HG03571 (cell line): ENCODE results near the gene OBI1.

Experiments used
- ATAC-seq: cut with Tn5 transposase; IDR thresholded peaks from one replicate; pipeline ENCODE4 v1.9.1; 2021; ENCODE audit not compliant: unreplicated experiment

The OBI1 gene, protein sequence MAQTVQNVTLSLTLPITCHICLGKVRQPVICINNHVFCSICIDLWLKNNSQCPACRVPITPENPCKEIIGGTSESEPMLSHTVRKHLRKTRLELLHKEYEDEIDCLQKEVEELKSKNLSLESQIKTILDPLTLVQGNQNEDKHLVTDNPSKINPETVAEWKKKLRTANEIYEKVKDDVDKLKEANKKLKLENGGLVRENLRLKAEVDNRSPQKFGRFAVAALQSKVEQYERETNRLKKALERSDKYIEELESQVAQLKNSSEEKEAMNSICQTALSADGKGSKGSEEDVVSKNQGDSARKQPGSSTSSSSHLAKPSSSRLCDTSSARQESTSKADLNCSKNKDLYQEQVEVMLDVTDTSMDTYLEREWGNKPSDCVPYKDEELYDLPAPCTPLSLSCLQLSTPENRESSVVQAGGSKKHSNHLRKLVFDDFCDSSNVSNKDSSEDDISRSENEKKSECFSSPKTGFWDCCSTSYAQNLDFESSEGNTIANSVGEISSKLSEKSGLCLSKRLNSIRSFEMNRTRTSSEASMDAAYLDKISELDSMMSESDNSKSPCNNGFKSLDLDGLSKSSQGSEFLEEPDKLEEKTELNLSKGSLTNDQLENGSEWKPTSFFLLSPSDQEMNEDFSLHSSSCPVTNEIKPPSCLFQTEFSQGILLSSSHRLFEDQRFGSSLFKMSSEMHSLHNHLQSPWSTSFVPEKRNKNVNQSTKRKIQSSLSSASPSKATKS

DNA sequence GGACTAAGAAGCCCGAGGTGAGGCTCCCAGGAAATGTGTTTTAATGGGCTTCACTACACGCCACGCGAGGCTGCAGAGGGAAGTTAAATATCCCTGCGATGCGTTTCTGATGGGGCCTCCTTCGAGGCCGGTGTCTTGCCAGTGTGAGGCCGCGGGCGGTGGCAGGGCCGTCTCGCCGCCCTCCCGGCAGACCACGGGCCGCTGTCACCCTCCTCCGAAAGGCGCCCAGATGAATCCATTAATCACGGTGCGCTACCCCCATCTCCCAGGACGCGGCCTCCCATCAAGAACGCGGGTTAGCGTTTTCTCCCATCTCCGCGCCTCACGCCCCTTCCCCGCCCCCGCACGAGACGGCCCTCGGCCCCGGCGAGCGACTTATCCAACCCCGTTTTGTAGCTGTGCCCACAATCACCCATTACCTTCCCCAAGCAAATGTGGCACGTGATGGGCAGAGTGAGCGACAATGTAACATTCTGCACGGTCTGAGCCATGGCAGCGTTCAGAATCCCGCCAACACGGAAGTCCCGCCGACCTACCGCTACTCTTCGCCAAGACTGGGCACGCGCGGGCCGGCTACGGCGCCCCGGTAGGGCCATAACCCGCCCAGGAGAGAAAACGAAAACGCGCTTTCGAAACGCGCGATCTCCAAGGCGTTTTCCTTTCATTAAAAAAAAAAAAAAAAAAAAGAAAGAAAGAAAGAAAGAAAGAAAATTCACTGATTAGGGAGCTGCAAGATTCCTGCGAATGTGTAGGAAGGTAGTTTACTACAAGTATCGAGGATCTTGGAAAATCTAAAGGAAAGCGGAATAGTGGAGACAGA lies at the start of gene OBI1:
TSS of gene OBI1 (minus strand) at position 526 of the 820 bp plus-strand sequence. CDS start at position 491, 35 bp downstream.
- peak; percentile 75 for ATAC-seq

- ATAC-seq, result no peak
Measured at GRCh38 chr13:78701383-78701782, 42.4 kb upstream of the OBI1 start.

DNA sequence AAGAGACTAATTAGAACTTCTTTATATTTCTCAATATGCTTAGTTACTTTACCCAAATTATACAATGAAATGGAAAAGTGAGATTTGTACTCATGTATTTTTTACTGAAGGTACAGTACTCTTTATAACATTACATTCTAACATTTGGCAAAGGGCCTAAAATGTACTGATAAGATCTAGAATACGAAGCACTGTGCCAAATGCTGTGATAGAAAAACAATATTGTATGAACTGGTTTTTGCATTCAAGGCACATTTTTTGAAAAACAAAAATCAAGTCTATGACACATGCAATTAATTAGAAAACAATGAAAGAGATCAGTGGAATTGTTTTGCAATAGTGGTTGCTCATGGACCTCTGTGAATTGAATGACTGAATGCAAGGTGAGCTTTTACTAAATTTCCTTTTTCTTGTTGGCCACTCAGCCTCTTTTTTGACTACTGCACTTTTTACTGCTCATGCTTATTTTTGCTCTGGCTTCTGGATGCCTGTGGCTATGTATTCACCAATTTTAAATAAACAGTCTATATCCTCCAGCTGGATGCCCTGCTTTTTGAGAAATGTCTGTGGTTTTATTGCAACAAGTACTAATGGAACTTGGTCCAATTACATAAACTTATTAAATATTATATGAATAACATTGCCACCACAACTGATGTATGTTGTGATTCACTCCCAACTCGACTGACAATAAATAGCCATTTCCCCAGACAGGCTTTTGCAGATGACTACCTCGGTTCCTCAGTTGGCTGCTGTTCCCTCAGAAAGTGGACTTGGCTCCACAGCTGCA lies 41.4 kb upstream of the OBI1 start:
- no peak for ATAC-seq

DNA sequence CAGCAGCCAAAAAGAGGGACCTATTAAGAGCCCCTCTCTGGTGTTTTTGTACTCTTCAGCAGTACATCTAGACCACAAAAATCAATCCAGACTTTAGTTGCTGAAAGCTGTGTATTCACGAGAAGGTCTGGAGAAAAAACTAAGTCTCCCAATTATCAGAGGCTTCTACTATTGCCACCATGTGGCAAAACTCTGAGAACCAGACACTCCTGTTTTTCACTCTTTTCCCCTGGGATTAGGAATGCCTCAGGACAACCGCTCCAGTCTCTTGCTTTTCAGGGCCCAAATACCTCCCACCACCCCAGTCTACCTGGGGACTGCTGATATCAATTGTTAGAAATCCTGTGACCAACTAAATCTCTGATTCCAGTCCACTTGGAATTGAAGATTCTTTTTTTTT lies 30.1 kb upstream of the OBI1 start:
- ATAC-seq, result no peak

DNA sequence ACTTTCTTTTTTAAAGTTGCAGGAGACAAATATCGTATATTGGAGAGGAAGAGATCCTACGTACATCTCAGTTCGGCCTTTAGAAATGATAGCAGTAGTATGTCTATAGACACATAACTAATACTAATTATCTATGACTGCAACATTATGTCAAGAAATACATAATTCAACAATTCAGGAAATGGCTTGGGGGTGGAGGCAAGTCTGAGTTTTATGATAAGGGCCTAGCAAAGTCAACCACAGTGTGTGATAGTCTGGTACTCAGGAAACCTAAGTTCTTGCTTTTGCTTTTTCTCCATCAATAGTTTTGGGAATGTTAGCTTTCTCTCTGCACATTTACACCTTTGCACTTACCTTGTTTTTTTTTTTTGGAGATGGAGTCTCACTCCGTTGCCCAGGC lies 27.5 kb upstream of the OBI1 start:
- ATAC-seq, result no peak

DNA sequence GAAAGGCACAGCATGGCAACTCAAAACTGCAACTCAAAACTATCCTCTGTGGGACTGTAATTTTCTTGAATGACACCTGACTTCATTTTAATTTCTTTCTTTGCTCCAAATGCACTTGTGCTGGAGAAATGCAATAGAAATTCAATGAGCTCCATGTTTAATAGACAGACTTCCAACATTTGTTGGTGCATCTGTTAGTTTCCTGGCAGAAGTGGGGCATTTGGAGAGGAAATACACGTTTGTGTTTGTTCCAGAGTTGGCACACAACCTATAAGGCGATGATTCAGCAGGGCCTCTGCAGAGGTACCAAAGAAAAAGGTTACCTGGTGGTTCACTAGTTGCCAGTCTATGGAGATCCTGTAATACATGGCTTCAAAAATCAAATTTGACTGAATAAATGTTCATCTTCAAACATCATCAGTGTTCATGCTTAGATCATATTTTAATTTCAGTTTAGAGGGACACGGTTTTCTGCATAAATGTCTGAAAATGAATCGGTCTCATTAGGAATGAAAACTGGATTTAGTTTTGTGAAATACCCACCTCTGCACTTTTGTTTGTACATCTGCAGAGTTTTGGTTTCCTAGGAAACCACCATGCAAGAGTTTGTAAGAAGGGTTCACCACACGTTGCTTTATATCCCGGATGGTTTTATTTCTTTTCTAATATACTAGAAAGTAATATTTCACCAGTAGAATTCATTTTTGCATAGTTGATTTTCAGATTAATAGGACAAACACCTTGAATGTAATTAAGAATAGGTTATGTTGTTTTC lies 21.8 kb upstream of the OBI1 start:
- no peak for ATAC-seq

DNA sequence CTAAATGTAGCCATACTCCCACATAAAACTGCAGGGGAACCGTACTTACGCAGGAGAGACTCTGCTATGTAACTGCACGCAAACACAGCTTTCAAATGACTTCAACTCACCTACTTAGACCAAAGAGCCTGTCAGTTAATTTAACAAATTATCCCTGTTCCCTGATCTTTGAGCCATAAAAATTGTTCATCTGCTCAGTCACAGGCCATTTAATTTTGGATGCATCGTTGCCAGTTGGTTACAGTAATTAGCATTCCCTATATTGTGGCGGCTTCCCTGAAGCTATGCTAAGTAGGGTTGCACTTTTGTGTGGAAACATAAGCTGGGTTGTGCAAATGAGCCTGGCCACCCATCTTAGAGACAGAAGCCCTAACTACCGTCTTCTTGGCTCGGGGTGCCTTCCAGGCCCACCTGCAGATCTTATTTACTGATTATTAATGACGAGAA lies 21.2 kb upstream of the OBI1 start:
- no peak for ATAC-seq

DNA sequence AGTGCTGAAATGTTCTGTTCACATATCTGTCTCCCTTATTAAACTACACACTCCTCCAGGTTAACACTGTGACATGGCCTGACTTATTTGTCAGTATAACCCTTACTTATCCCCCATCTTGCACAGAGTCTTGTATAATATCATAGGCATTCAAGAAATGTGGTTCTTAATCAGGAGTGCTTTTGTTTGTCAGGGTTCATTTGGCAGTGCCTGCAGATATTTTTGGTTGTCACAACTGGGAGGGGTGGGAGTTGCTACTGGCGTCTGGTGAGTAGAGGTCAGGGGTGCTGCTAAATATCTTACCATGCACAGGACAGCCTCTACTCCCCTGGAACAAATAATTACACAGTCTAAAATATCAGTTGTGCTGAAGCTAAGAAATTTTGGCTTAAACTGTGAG lies 20.4 kb upstream of the OBI1 start:
- no peak for ATAC-seq

DNA sequence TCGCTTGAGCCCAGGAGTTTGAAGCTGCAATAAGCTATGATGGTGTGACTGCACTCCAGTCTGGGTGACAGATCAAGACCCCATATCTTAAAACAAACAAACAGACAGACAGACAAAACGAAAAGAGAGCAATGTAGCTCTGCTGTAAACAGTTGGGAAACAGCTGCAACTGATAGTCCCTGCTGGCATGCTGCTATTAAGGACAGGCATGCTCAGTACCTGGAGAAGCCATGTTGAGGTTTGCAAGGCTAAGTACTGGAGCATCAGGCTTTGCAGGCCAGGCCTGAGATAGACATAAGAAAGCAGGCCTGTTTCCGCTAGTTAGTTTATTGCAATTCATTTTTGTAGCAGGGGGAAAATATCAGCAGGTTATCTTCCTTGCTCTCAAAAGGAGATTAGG lies 16.2 kb upstream of the OBI1 start:
- no peak for ATAC-seq

DNA sequence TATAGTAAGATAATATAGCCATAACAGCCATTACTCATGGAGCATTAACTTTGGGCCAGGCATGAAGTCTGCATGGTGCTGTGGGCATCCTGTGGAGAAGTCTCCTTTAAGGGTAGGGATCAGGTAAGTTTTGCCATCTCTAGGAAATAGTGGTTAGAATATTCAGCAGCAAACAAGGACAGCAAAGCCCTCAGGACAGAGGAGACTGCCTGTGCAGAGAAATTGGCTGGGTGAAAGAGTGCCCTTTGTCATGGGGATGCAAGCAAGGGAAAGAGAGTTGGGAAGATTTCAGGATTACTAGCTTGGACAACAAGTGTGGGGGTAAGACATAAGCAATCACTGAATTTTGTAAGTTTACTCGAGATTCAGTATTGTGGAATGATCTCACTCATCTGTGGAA lies 15.7 kb upstream of the OBI1 start:
- no peak for ATAC-seq

- no peak for ATAC-seq
Measured at GRCh38 chr13:78662467-78662866, 3.5 kb upstream of the OBI1 start.

DNA sequence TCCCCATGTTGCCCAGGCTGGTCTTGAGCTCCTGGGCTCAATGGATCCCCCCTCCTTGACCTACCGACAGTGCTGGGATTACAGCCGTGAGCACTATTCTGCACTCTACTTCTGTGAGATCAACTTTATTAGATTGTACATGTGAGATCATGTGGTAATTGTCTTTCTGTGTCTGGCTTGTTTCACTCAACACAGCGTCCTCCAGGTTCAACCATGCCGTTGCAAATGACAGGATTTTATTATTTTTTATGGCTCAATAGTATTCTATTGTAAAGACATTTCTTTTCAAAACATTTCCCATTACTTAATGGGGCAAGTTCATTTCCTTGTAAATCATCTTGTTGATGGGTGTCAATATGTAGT lies 1.5 kb upstream of the OBI1 start:
- no peak for ATAC-seq

GRCh38 chr13:78659732-78660494 lies 958 bp upstream of the OBI1 start:
- no peak for ATAC-seq

GRCh38 chr13:78659450-78659730 lies 435 bp upstream of the OBI1 start:
- ATAC-seq, result no peak

DNA sequence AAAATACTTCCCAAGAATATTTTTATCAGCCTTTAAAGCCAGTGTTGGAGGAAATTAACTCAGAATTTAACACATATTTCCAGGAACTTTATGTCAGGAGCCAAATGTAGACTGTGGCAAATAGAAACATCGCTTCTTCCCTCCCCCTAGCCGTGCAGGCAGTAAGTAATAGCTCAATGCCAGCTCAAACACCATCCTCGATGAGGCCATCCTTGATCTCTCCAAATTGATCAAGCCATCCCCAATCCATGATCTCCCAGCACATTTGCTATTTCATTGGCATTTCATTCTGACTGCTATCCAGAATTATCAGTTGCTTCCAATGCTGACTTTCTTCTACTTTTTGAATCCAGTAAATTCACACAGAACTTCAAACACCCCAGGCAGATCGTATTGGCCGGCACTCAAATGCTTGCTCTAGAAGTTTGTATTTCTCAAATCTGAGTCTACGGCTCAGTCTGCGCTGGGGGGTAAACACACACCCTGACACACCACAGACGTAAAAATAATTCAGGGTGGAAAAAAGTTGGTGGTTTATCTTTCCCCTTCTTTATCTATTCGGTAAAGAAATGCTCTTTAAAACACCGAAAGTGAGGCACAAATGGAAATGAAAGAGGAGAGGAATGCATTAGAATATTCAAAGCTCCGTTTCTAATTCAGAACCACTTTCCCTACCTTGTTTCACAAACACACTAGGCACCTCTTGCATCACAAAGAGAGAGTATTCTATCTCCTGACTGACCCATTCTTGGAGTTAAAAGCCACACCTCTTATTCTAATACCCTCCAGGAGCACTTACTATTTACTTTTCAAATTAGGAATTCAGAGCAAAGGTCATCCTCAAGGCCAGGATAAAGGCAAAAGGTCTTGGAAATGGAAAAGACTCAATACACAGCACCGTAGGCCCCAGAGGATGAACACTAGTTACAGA lies 991 bp downstream of the OBI1 start:
- peak; percentile 27 for ATAC-seq

DNA sequence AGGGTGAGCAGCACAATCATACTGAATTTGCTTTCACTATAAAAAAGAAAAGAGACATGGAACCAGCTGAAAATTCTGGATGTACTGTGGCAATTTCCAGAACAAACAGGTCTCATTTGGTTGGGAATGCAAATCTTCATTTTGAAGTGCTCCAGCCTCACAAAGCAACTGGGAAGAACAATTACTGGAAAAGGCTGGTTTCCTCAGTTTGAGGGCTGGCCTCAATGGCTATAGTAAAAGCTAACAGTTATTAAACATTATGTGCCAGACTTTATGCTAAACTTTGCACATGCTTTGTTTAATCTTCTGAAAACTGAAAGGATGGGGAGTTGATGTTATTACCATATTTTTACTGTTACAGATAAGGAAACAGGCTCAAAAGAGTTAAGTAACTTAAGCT lies 3.0 kb downstream of the OBI1 start:
- ATAC-seq, result no peak

DNA sequence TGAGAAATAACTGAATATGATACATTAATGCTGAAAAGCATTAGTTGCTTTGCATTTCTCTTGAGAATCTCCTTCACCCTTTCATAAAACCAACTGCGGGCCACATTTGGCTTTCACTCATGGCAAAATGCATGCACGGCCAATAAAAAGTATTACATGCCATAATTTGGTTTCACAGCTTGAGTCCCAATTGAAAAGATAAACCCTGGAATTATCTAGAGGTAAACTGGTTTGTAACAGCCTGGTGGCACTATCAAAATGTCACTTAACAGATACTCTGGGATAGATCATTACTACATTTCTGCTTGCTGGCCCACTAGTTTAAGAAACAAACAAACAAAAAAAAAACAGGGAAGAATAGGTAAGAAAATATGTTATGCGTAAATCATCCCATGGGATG lies 3.9 kb downstream of the OBI1 start:
- ATAC-seq, result no peak

GRCh38 chr13:78652651-78653050 lies 6.3 kb downstream of the OBI1 start:
- ATAC-seq, result no peak

DNA sequence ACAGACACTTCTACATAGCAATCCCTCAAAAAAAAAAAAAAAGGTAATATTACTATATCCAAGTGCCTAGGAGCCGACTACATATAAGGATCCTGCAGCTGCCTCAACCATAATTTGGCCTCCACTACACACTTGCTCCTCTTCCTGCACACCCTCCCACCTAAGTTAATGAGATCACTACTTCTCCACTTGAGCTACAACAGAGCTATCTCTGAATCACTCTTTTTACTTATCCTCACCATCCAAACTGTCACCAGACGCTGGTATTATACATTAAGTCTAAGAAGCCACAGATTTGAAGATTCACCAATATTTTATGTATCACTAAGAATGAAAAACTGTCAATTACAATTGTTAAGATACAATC lies 8.3 kb downstream of the OBI1 start:
- no peak for ATAC-seq
